GM19099 (cell line): ENCODE measurements around the gene HYI.

Experiments used
- POLR2A ChIP-seq: IDR thresholded peaks from 3 replicates; pipeline ENCODE4 v1.6.1; 2011; ENCODE audit warnings: low read depth; ENCODE audit not compliant: insufficient read length; ENCODE audit errors: extremely low read depth

HYI gene

GRCh38 chr1:43453442-43454269, at the start of gene HYI:
Gene HYI, minus strand, starts transcription at chr1:43453931. Its CDS starts 138 bp downstream, at chr1:43453793.
- peak; percentile 26 for TF ChIP-seq POLR2A

GRCh38 chr1:43499898-43500297, 46.2 kb upstream of the HYI start:
- TF ChIP-seq POLR2A, result no peak

- no peak for TF ChIP-seq POLR2A
These were observed 41.5 kb upstream of the HYI start for GRCh38 chr1:43495204-43495603.

GRCh38 chr1:43493661-43494450, 40.1 kb upstream of the HYI start:
- TF ChIP-seq POLR2A, result no peak

- no peak for TF ChIP-seq POLR2A
These were observed 39.1 kb upstream of the HYI start for GRCh38 chr1:43492826-43493225.

- no peak for TF ChIP-seq POLR2A
These were observed 37.3 kb upstream of the HYI start for GRCh38 chr1:43491061-43491460.

GRCh38 chr1:43488165-43488564, 34.4 kb upstream of the HYI start:
- no peak for TF ChIP-seq POLR2A

- no peak for TF ChIP-seq POLR2A
These were observed 30.6 kb upstream of the HYI start for GRCh38 chr1:43484367-43484766.

GRCh38 chr1:43482215-43482614, 28.5 kb upstream of the HYI start:
- no peak for TF ChIP-seq POLR2A

- TF ChIP-seq POLR2A, result no peak
These were observed 27.8 kb upstream of the HYI start for GRCh38 chr1:43481491-43481890.

GRCh38 chr1:43479414-43479813, 25.7 kb upstream of the HYI start:
- TF ChIP-seq POLR2A, result no peak

- TF ChIP-seq POLR2A, result no peak
These were observed 24.0 kb upstream of the HYI start for GRCh38 chr1:43477716-43478115.

GRCh38 chr1:43473463-43473862, 19.7 kb upstream of the HYI start:
- TF ChIP-seq POLR2A, result no peak

- TF ChIP-seq POLR2A, result no peak
These were observed 18.3 kb upstream of the HYI start for GRCh38 chr1:43472087-43472462.

GRCh38 chr1:43469932-43470331, 16.2 kb upstream of the HYI start:
- no peak for TF ChIP-seq POLR2A

- TF ChIP-seq POLR2A, result no peak
These were observed 14.7 kb upstream of the HYI start for GRCh38 chr1:43468414-43468813.
